ENCODE measurements around the gene FBXL4.

- TF ChIP-seq CTCF (optimal IDR thresholded peaks at IDR 0.05 in 1 of 3, IDR thresholded peaks at IDR 0.05 in 1 of 3, conservative IDR thresholded peaks at IDR 0.05 in 1 of 3; ENCODE audit: extremely low read depth in 1 of 3, insufficient read depth in 2 of 3, low read length in 3 of 3): no peak
- TF ChIP-seq EZH2 (IDR thresholded peaks at IDR 0.05; ENCODE audit: low read length): no peak
Measured at GRCh38 chr6:98945311-98946115, 2.2 kb downstream of the FBXL4 start.
